GM23248 (cell line): ENCODE data around the gene MADCAM1. TPM values are rescaled to one million over a fixed set of nuclear protein-coding genes. Genes with fewer than 3 reads are reported as not detected.

ENCODE experiments used
- DNase-seq: peaks from one replicate; pipeline ENCODE4 v3.0.0-alpha.2; 2015
- H2AFZ ChIP-seq: fragments of 200-600 bp; sonication (generic); 2 replicates; pipeline ENCODE4 v1.6.1; 2016; ENCODE audit warnings: antibody characterized with exemption
- H3F3A ChIP-seq: fragments of 200-600 bp; sonication (generic); 2 replicates; pipeline ENCODE4 v1.6.1; 2016; ENCODE audit warnings: mild to moderate bottlenecking, antibody characterized with exemption, mixed run types; ENCODE audit not compliant: insufficient read depth
- H3K27ac ChIP-seq: fragments of 200-600 bp; sonication (generic); 2 replicates; pipeline ENCODE4 v1.5.1; 2016; ENCODE audit warnings: mild to moderate bottlenecking
- H3K27me3 ChIP-seq: fragments of 200-600 bp; sonication (generic); replicated peaks from 2 replicates; pipeline ENCODE4 v1.6.1; 2016; ENCODE audit warnings: mild to moderate bottlenecking; ENCODE audit not compliant: insufficient read depth
- H3K36me3 ChIP-seq: fragments of 200-600 bp; sonication (generic); 2 replicates; pipeline ENCODE4 v1.6.1; 2016; ENCODE audit warnings: low read depth, mild to moderate bottlenecking
- H3K4me1 ChIP-seq: fragments of 200-600 bp; sonication (generic); 2 replicates; pipeline ENCODE4 v1.6.1; 2016; ENCODE audit warnings: mild to moderate bottlenecking; ENCODE audit not compliant: insufficient read depth
- H3K4me2 ChIP-seq: fragments of 200-600 bp; sonication (generic); one replicate; pipeline ENCODE4 v1.6.1; 2016; ENCODE audit warnings: mild to moderate bottlenecking; ENCODE audit not compliant: unreplicated experiment
- H3K4me3 ChIP-seq: fragments of 200-600 bp; sonication (generic); 2 replicates; pipeline ENCODE4 v1.5.1; 2016; ENCODE audit warnings: mild to moderate bottlenecking
- H3K79me2 ChIP-seq: fragments of 200-600 bp; sonication (generic); 2 replicates; pipeline ENCODE4 v1.6.1; 2016; ENCODE audit warnings: mild to moderate bottlenecking; ENCODE audit not compliant: insufficient read depth
- H3K9ac ChIP-seq: fragments of 200-600 bp; sonication (generic); 2 replicates; pipeline ENCODE4 v1.6.1; 2016; ENCODE audit warnings: mild to moderate bottlenecking
- H3K9me2 ChIP-seq: fragments of 200-600 bp; sonication (generic); 2 replicates; pipeline ENCODE4 v1.6.1; 2016; ENCODE audit warnings: mixed run types, mild to moderate bottlenecking, moderate library complexity; ENCODE audit not compliant: insufficient read depth
- H3K9me3 ChIP-seq: fragments of 200-600 bp; sonication (generic); one replicate; pipeline ENCODE4 v1.6.1; 2017; ENCODE audit warnings: low read depth
- H4K20me1 ChIP-seq: fragments of 200-600 bp; sonication (generic); 2 replicates; pipeline ENCODE4 v1.6.0; 2016; ENCODE audit not compliant: insufficient read depth
- EZH2 ChIP-seq: fragments of 200-600 bp; sonication (generic); IDR thresholded peaks from 2 replicates; pipeline ENCODE4 v1.6.1; 2018; ENCODE audit warnings: antibody characterized with exemption, mild to moderate bottlenecking; ENCODE audit not compliant: insufficient read depth, poor library complexity, severe bottlenecking
- EZH2phosphoT487 ChIP-seq: fragments of 200-600 bp; sonication (generic); IDR thresholded peaks from 2 replicates; pipeline ENCODE4 v1.6.1; 2018; ENCODE audit warnings: antibody characterized with exemption, moderate library complexity, mild to moderate bottlenecking, low read depth; ENCODE audit not compliant: insufficient read depth
- WGBS, 2 experiments: methylation state at CpG; one replicate each; pipeline ENCODE4 v1.1.6; 2015 to 2017; ENCODE audit warnings: low lambda C conversion rate in 2 of 2, low coverage in 1 of 2; ENCODE audit errors: missing lambda C conversion rate in 2 of 2; 5-methylcytosine and 5-hydroxymethylcytosine counted together
- in situ Hi-C: fragments of 300-500 bp; cut with MboI; formaldehyde crosslinking; loops from 2 replicates; pipeline ENCODE4 v1.15.0; 2020
- polyA plus RNA-seq: library from polyadenylated mRNA; unstranded; fragments of >200 nt; fragmentation: Nextera tagmentation; extraction: Ambion mirVana; gene quantifications from 2 replicates; pipeline ENCODE4 v1.2.1, GENCODE V29; 2016
- total RNA-seq: library from RNA; depleted of rRNA; stranded (reverse); fragments of >200 nt; shearing (Covaris generic); gene quantifications from 2 replicates; pipeline ENCODE4 v1.2.3, GENCODE V29; 2014

The MADCAM1 gene
- total and polyA plus RNA-seq, 2 experiments from 2014 or later = 0.38 to 0.54 TPM

- Histone ChIP-seq H3K9me3 (no peaks in the 10 kb centered on the region), H3K9me2 (no peaks in the 10 kb centered on the region), H3K27me3 (no peaks in the 10 kb centered on the region), H3F3A (0 out of 2 replicates have a peak, but pooled peaks cover 7% of the 10 kb centered on the region), H3K4me3 (no peak overlapping the region), H3K4me2 (no peak overlapping the region), H4K20me1 (no peaks in the 10 kb centered on the region), H3K27ac (no peak overlapping the region), H3K4me1 (no peaks in the 10 kb centered on the region), H2AFZ (no peak overlapping the region), H3K79me2 (no peaks in the 10 kb centered on the region), H3K9ac (no peak overlapping the region), H3K36me3 (no peaks in the 10 kb centered on the region)
- TF ChIP-seq EZH2 (no peak), EZH2phosphoT487 (no peak)
- peak; percentile 39 for DNase-seq
- in situ Hi-C loops = no loop called here
- whole genome bisulfite sequencing, 2 experiments = 75 to 92% methylated on average over 9 to 19 of the region's 19 CpGs
Measured at GRCh38 chr19:492091-492531, 4.2 kb upstream of the MADCAM1 start.

DNA sequence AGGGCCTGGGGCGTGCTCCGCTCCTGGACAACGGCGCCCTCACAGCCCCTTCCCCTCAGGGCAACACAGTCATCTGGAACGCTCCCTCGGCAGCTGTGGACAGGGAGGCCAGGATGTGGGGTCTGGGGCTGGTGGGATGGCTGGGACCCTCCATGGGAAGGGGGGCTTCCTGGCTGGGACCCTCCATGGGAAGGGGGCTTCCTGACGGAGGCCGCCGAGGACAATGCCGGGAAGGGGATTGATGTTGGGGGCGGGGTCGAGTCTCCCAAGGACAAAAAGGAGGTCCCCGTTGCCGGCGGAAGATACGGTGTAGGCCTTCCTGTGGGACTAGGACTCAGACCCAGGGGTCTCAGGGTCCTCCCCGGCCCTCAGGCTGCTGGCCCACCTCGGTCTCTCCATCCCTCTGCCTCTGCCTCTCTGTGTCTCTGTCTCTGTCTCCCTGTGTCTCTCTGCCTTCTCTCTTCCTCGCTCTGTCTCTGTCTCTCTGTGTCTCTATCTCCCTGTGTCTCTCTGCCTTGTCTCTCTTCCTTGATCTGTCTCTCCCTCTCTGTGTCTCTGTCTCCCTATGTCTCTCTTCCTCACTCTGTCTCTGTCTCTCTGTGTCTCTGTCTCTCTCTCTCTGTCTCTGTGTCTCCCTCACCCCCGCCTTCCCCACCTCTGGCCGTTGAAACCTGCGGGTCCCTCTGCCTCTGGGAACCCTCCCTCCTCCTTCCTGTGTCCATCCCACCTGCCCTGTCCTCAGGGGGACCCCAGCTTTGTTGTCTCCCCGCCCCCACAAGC lies 2.7 kb upstream of the MADCAM1 start:
- DNase-seq = no peak
- TF ChIP-seq EZH2 = no peak
- TF ChIP-seq EZH2phosphoT487 = no peak

GRCh38 chr19:494171-495080 lies 1.9 kb upstream of the MADCAM1 start:
- Histone ChIP-seq H3K27me3 (peaks cover 5% of the 10 kb centered on the region), H3K9ac (no peak overlapping the region), H2AFZ (no peak overlapping the region), H3K4me2 (no peak overlapping the region), H3F3A (0 out of 2 replicates have a peak, but pooled peaks cover 7% of the 10 kb centered on the region), H4K20me1 (no peaks in the 10 kb centered on the region), H3K27ac (no peak overlapping the region), H3K36me3 (no peaks in the 10 kb centered on the region), H3K4me3 (no peak overlapping the region), H3K4me1 (no peaks in the 10 kb centered on the region), H3K79me2 (no peaks in the 10 kb centered on the region), H3K9me2 (no peaks in the 10 kb centered on the region), H3K9me3 (no peaks in the 10 kb centered on the region)
- no peak for DNase-seq
- 29 to 34% methylated on average over 18 to 22 of the region's 22 CpGs for WGBS, 2 experiments
- TF ChIP-seq EZH2phosphoT487 = no peak
- TF ChIP-seq EZH2 = no peak
- in situ Hi-C loops = no loop called here

More for the DNA sequence above, 2.7 kb upstream of the MADCAM1 start:
- no peaks in the 10 kb centered on the region for H3K9me3 ChIP-seq
- in situ Hi-C loops = no loop called here
- no peak overlapping the region for H3K4me3 ChIP-seq
- H3K4me2 ChIP-seq = no peak overlapping the region
- no peaks in the 10 kb centered on the region for H3K79me2 ChIP-seq
- H2AFZ ChIP-seq = no peak overlapping the region
- H3K9ac ChIP-seq = no peak overlapping the region
- H3K4me1 ChIP-seq = no peaks in the 10 kb centered on the region
- no peak overlapping the region for H3K27ac ChIP-seq
- H3K9me2 ChIP-seq = no peaks in the 10 kb centered on the region
- H3K27me3 ChIP-seq = peaks cover 5% of the 10 kb centered on the region
- 79 to 85% methylated on average over 15 to 23 of the region's 23 CpGs for WGBS, 2 experiments
- H3F3A ChIP-seq = 0 out of 2 replicates have a peak, but pooled peaks cover 7% of the 10 kb centered on the region
- no peaks in the 10 kb centered on the region for H3K36me3 ChIP-seq
- no peaks in the 10 kb centered on the region for H4K20me1 ChIP-seq

GRCh38 chr19:495081-495401 lies 1.2 kb upstream of the MADCAM1 start:
- in situ Hi-C loops = no loop called here
- Histone ChIP-seq H3K27ac (no peak overlapping the region), H3K27me3 (peaks cover 5% of the 10 kb centered on the region), H3K9ac (no peak overlapping the region), H3F3A (0 out of 2 replicates have a peak, but pooled peaks cover 6% of the 10 kb centered on the region), H3K4me1 (no peaks in the 10 kb centered on the region), H3K4me2 (no peak overlapping the region), H4K20me1 (no peaks in the 10 kb centered on the region), H2AFZ (no peak overlapping the region), H3K79me2 (no peaks in the 10 kb centered on the region), H3K4me3 (no peak overlapping the region), H3K9me3 (no peaks in the 10 kb centered on the region), H3K9me2 (no peaks in the 10 kb centered on the region), H3K36me3 (no peaks in the 10 kb centered on the region)
- TF ChIP-seq EZH2 (no peak), EZH2phosphoT487 (no peak)
- DNase-seq = no peak
- 43 to 44% methylated on average over 8 to 10 of the region's 10 CpGs for WGBS, 2 experiments
